ENCODE results near the gene SEPTIN8. TPM values are rescaled to one million over a fixed set of nuclear protein-coding genes. Genes with fewer than 3 reads are reported as not detected.
"Not testable (repeated sequence)": the region's sequence is repeated elsewhere in the genome, so short reads cannot be mapped to it uniquely, and the experiment has no call there.

SEPTIN8 gene
- total RNA-seq, 1 donor from 2014 or later = 26.9 TPM

DNA sequence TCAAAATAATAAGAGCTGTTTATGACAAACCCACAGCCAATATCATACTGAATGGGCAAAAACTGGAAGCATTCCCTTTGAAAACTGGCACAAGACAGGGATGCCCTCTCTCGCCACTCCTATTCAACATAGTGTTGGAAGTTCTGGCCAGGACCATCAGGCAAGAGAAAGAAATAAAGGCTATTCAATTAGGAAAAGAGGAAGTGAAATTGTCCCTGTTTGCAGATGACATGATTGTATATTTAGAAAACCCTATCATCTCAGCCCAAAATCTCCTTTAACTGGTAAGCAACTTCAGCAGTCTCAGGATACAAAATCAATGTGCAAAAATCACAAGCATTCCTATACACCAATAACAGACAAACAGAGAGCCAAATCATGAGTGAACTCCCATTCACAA, 27.2 kb upstream of the SEPTIN8 start:
- not testable (repeated sequence) for H3K27me3 Mint-ChIP-seq (ENCODE audit: unreplicated experiment); H3K36me3 Mint-ChIP-seq (ENCODE audit: unreplicated experiment); H3K27ac Mint-ChIP-seq (ENCODE audit: unreplicated experiment); H3K4me1 Mint-ChIP-seq (ENCODE audit: low read depth, unreplicated experiment); DNase-seq; H3K4me3 Mint-ChIP-seq (ENCODE audit: unreplicated experiment); H3K9me3 Mint-ChIP-seq (ENCODE audit: unreplicated experiment)

DNA sequence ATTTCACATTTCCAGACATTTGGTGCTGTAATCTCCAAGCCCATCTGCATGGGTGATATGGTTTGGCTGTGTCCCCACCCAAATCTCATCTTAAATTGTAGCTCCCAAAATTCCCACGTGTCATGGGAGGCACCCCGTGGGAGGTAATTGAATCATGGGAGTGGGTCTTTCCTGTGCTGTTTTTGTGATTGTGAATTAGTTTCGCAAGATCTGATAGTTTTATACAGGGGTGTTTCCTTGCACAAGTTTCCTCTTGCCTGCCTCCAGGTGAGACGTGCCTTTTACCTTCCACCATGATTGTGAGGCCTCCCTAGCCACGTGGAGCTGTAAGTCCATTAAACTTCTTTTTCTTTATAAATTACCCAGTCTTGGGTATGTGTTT, 25.6 kb upstream of the SEPTIN8 start:
- H3K27ac Mint-ChIP-seq (ENCODE audit: unreplicated experiment); H3K4me1 Mint-ChIP-seq (ENCODE audit: low read depth, unreplicated experiment); H3K9me3 Mint-ChIP-seq (ENCODE audit: unreplicated experiment); H3K27me3 Mint-ChIP-seq (ENCODE audit: unreplicated experiment); H3K4me3 Mint-ChIP-seq (ENCODE audit: unreplicated experiment); DNase-seq; H3K36me3 Mint-ChIP-seq (ENCODE audit: unreplicated experiment): not testable (repeated sequence)

DNA sequence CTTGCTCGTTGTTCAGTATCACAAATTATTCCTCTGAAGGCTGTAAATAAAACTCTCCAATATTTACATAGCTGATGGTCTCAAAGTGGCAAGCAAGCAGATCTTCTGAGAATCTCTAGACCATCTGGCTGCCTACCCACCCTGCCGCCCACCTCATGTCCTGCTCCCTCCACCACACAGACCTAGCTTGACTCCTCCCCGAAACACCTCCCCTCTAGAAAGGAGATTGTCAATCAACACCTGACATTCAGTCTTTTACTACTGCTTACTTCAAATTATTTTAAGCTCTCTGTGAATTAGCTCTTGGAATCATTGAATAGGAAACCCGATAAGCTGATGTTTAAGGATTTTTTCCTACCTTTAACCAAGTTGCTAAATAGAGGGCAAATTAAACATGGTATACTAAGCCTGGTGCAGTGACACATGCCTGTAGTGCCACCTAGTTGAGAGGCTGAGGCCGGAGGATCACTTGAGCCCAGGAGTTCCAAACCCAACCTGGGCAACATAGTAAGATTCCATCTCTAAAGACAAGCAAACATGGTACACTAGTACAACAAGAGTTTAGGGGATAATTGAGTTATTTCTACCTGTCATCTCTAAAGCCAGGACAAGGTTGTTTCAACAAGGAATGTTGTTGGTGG, 25.1 kb upstream of the SEPTIN8 start:
- no peak overlapping the region for H3K27ac Mint-ChIP-seq (ENCODE audit: unreplicated experiment)
- TF ChIP-seq, protein P1, sequence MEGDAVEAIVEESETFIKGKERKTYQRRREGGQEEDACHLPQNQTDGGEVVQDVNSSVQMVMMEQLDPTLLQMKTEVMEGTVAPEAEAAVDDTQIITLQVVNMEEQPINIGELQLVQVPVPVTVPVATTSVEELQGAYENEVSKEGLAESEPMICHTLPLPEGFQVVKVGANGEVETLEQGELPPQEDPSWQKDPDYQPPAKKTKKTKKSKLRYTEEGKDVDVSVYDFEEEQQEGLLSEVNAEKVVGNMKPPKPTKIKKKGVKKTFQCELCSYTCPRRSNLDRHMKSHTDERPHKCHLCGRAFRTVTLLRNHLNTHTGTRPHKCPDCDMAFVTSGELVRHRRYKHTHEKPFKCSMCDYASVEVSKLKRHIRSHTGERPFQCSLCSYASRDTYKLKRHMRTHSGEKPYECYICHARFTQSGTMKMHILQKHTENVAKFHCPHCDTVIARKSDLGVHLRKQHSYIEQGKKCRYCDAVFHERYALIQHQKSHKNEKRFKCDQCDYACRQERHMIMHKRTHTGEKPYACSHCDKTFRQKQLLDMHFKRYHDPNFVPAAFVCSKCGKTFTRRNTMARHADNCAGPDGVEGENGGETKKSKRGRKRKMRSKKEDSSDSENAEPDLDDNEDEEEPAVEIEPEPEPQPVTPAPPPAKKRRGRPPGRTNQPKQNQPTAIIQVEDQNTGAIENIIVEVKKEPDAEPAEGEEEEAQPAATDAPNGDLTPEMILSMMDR (IDR thresholded peaks at IDR 0.05; ENCODE audit: partially characterized antibody, unreplicated experiment) = no peak
- H3K27me3 Mint-ChIP-seq (ENCODE audit: unreplicated experiment) = no peaks in the 10 kb centered on the region
- H3K9me3 Mint-ChIP-seq (ENCODE audit: unreplicated experiment) = peaks cover 1% of the 10 kb centered on the region
- H3K36me3 Mint-ChIP-seq (ENCODE audit: unreplicated experiment) = no peaks in the 10 kb centered on the region
- H3K4me1 Mint-ChIP-seq (ENCODE audit: low read depth, unreplicated experiment) = no peaks in the 10 kb centered on the region
- no peak for DNase-seq
- H3K4me3 Mint-ChIP-seq (ENCODE audit: unreplicated experiment) = no peak overlapping the region

DNA sequence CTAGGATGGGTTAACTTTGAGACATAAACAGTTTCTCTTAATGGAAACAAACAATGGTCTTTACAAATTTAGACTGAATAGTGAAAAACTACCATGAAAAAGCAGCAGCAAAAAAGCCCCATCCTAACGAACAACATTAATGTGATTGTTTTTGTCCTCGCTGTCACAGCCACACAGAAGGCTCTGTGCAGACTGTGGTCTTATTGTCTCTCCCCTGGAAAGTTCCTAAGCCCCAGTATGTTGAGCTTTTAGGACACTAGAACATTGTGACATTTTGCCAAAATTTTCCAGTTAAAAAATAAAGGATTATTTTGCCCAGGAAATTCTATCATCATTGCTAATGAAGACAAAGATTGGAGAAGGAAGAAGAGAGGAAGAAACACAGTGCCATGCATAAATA, 23.5 kb upstream of the SEPTIN8 start:
- TF ChIP-seq, protein P1 (IDR thresholded peaks at IDR 0.05; ENCODE audit: partially characterized antibody, unreplicated experiment) = no peak
- DNase-seq = no peak
- no peaks in the 10 kb centered on the region for H3K4me1 Mint-ChIP-seq (ENCODE audit: low read depth, unreplicated experiment)
- H3K27ac Mint-ChIP-seq (ENCODE audit: unreplicated experiment) = no peak overlapping the region
- H3K36me3 Mint-ChIP-seq (ENCODE audit: unreplicated experiment) = no peaks in the 10 kb centered on the region
- no peak overlapping the region for H3K4me3 Mint-ChIP-seq (ENCODE audit: unreplicated experiment)
- no peaks in the 10 kb centered on the region for H3K27me3 Mint-ChIP-seq (ENCODE audit: unreplicated experiment)
- H3K9me3 Mint-ChIP-seq (ENCODE audit: unreplicated experiment) = peaks cover 4% of the 10 kb centered on the region

DNA sequence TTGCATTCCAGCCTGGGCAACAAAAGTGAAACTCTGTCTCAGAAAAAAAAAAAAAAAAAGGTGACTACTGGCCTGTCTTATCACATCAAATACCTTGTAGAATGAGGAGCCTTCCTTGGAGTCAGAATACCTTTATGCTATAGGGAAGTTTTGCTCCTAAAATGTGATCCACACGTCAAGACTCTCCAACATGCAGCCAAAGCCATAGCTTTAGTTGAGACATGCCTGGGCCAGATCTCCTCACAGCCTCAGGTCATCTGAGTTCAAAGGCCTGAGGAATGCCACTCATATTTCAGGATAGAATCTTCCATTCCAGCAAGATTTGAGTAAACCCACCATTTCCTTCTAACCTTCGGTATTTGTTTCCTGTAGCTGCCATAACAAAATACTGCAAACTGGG, 22.4 kb upstream of the SEPTIN8 start:
- Mint-ChIP-seq H3K27ac (ENCODE audit: unreplicated experiment) (no peak overlapping the region), H3K4me3 (ENCODE audit: unreplicated experiment) (no peak overlapping the region), H3K4me1 (ENCODE audit: low read depth, unreplicated experiment) (no peaks in the 10 kb centered on the region), H3K9me3 (ENCODE audit: unreplicated experiment) (peaks cover 2% of the 10 kb centered on the region), H3K36me3 (ENCODE audit: unreplicated experiment) (no peaks in the 10 kb centered on the region), H3K27me3 (ENCODE audit: unreplicated experiment) (no peaks in the 10 kb centered on the region)
- TF ChIP-seq, protein P1 (IDR thresholded peaks at IDR 0.05; ENCODE audit: partially characterized antibody, unreplicated experiment) = no peak
- no peak for DNase-seq

DNA sequence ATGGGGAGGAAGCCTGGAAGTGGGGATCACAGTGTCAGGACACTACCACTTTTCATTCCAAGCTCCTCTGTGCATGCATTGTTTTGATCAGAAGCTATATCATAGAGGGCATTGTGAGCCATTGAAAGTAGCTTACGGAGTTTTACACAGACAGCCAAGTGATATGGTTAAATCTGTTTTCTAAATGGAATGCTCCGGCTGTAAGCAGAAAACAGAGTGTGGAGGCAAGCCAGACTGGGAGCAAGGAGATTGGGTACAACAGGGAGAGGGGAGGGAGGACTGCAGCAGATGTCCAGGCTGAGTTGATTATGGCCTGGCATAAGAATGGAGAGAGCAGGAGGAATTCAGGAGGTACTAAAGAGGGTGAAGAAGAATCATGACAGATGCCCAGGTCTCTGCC, 20.6 kb upstream of the SEPTIN8 start:
- no peak overlapping the region for H3K4me3 Mint-ChIP-seq (ENCODE audit: unreplicated experiment)
- H3K27ac Mint-ChIP-seq (ENCODE audit: unreplicated experiment) = no peak overlapping the region
- peaks cover 1% of the 10 kb centered on the region for H3K27me3 Mint-ChIP-seq (ENCODE audit: unreplicated experiment)
- H3K9me3 Mint-ChIP-seq (ENCODE audit: unreplicated experiment) = peaks cover 2% of the 10 kb centered on the region
- TF ChIP-seq, protein P1 (IDR thresholded peaks at IDR 0.05; ENCODE audit: partially characterized antibody, unreplicated experiment) = no peak
- no peak for DNase-seq
- no peaks in the 10 kb centered on the region for H3K36me3 Mint-ChIP-seq (ENCODE audit: unreplicated experiment)
- no peaks in the 10 kb centered on the region for H3K4me1 Mint-ChIP-seq (ENCODE audit: low read depth, unreplicated experiment)

Measured in glutamatergic neuron (in vitro differentiated cells).